HepG2 (cell line): ENCODE results near the gene CBX2. TPM values are rescaled to one million over a fixed set of nuclear protein-coding genes. Genes with fewer than 3 reads are reported as not detected.
A peak's percentile ranks its signal among the peaks of the same experiment; 100 is the strongest.

Experiments
- NR1H2 ChIP-seq: sonication (generic); formaldehyde crosslinking; IDR thresholded peaks from 2 replicates; pipeline ENCODE4 v1.8.1; 2022; ENCODE audit warnings: low read depth, missing genetic modification reagents, borderline replicate concordance
- RBM22 ChIP-seq: fragments of 200-400 bp; formaldehyde crosslinking; optimal IDR thresholded peaks from 2 replicates; pipeline ENCODE3; 2017; ENCODE audit warnings: mild to moderate bottlenecking, low read length, moderate library complexity
- RXRA ChIP-seq: sonication (generic); formaldehyde crosslinking; IDR thresholded peaks from 2 replicates; pipeline ENCODE4 v1.5.1; 2020; ENCODE audit warnings: missing genetic modification reagents
- ZFX ChIP-seq: sonication (generic); formaldehyde crosslinking; IDR thresholded peaks from 2 replicates; pipeline ENCODE4 v1.4.0; 2020; ENCODE audit warnings: mild to moderate bottlenecking, low read depth, missing genetic modification reagents, moderate library complexity
- ZNF468 ChIP-seq: sonication (generic); formaldehyde crosslinking; IDR thresholded peaks from 2 replicates; pipeline ENCODE4 v1.8.0; 2022; ENCODE audit warnings: mild to moderate bottlenecking, moderate library complexity, missing genetic modification reagents
- ZNF550 ChIP-seq: sonication (generic); formaldehyde crosslinking; IDR thresholded peaks from 2 replicates; pipeline ENCODE4 v1.4.0; 2020; ENCODE audit warnings: mild to moderate bottlenecking, missing genetic modification reagents, borderline replicate concordance
- ZSCAN29 ChIP-seq: sonication (generic); formaldehyde crosslinking; conservative IDR thresholded peaks from 2 replicates; pipeline ENCODE4 v1.4.0; 2020; ENCODE audit warnings: mild to moderate bottlenecking, missing genetic modification reagents
- polyA plus RNA-seq, 8 experiments: library from polyadenylated mRNA; depleted of rRNA in 3 of 8; stranded (reverse) in 7 of 8; unstranded in 1 of 8; fragments of >200 nt; fragmentation: Illumina TruSeq in 4 of 8; extraction: Trizol in 4 of 8; gene quantifications; 2 replicates each; pipeline versions ENCODE4 v1.2.1 to v1.2.3, GENCODE V29; 2011 to 2016; ENCODE audit warnings: low read depth in 4 of 8, missing spikeins in 1 of 8, mixed read lengths in 1 of 8; ENCODE audit not compliant: insufficient read depth in 1 of 8
- total RNA-seq, 5 experiments: library from RNA; depleted of rRNA; stranded (reverse); fragments of >200 nt; fragmentation: Illumina TruSeq; extraction: Trizol; gene quantifications; 2 replicates each; pipeline ENCODE4 v1.2.3, GENCODE V29; 2016; ENCODE audit warnings: low read depth in 1 of 5
- TF ChIP-seq, protein P1 (sequence below): sonication (generic); formaldehyde crosslinking; IDR thresholded peaks from 2 replicates; pipeline ENCODE4 v1.5.0; 2020; ENCODE audit warnings: mild to moderate bottlenecking, missing genetic modification reagents, borderline replicate concordance
- TF ChIP-seq, protein P2 (sequence below): sonication (generic); formaldehyde crosslinking; IDR thresholded peaks from 2 replicates; pipeline ENCODE4 v1.4.0; 2020; ENCODE audit warnings: missing genetic modification reagents
- TF ChIP-seq, protein P3 (sequence below): sonication (generic); formaldehyde crosslinking; conservative IDR thresholded peaks from 2 replicates; pipeline ENCODE4 v1.8.0; 2022; ENCODE audit warnings: low read depth, missing genetic modification reagents
- TF ChIP-seq, protein P4 (sequence below): sonication (generic); formaldehyde crosslinking; IDR thresholded peaks from 2 replicates; pipeline ENCODE4 v1.8.0; 2022; ENCODE audit warnings: missing genetic modification reagents, mild to moderate bottlenecking, borderline replicate concordance
- TF ChIP-seq, protein P5 (sequence below): sonication (generic); formaldehyde crosslinking; IDR thresholded peaks from 2 replicates; pipeline ENCODE4 v1.4.0; 2020; ENCODE audit warnings: missing genetic modification reagents
- TF ChIP-seq, protein P6 (sequence below): sonication (generic); formaldehyde crosslinking; IDR thresholded peaks from 2 replicates; pipeline ENCODE4 v1.5.1; 2020; ENCODE audit warnings: mild to moderate bottlenecking, missing genetic modification reagents, moderate library complexity

CBX2 gene
- total and polyA plus RNA-seq, 2 of the 13 experiments (the other 11 are each of a cell fraction or from before 2014, with no cell fraction given), result 14.5 to 31.1 TPM

DNA sequence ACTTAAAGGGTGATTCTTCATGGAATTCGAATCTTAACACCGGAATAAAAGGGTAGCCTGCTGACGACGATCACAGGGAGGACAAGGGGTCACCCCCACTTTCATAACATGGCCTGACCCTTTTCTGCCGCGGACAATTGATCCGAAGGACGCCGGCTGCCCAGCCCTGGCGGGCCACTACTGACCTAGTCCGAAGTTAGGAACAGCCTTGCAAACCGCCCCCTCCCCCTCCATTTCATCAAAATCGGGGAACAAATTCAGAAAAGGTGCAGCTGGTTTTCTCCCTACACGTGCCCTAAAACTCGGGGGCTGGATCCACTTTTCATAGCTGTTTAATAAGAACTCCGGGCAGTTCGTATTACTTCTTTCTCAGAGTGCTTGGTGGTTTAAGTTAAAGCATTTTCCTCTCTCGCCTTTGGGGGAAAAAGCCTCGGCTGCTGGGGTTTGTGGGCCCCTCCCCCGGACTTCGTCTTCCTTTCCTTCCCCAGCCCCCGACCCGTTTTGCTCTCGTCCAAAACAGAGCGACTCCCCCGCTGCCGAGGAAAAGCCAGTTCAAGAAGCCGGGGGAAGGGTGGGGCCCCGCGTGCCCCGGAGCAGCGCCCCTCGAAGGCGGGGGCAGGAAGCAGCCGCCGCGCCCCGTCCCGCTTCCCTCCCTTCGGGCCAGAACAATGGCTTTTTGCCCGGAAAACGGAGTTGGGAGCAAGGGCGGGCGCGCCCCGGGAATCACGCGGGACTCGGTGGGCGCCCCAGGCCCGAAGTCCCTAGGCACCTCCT, 641 bp upstream of the CBX2 start (continued):
- TF ChIP-seq, protein P1, sequence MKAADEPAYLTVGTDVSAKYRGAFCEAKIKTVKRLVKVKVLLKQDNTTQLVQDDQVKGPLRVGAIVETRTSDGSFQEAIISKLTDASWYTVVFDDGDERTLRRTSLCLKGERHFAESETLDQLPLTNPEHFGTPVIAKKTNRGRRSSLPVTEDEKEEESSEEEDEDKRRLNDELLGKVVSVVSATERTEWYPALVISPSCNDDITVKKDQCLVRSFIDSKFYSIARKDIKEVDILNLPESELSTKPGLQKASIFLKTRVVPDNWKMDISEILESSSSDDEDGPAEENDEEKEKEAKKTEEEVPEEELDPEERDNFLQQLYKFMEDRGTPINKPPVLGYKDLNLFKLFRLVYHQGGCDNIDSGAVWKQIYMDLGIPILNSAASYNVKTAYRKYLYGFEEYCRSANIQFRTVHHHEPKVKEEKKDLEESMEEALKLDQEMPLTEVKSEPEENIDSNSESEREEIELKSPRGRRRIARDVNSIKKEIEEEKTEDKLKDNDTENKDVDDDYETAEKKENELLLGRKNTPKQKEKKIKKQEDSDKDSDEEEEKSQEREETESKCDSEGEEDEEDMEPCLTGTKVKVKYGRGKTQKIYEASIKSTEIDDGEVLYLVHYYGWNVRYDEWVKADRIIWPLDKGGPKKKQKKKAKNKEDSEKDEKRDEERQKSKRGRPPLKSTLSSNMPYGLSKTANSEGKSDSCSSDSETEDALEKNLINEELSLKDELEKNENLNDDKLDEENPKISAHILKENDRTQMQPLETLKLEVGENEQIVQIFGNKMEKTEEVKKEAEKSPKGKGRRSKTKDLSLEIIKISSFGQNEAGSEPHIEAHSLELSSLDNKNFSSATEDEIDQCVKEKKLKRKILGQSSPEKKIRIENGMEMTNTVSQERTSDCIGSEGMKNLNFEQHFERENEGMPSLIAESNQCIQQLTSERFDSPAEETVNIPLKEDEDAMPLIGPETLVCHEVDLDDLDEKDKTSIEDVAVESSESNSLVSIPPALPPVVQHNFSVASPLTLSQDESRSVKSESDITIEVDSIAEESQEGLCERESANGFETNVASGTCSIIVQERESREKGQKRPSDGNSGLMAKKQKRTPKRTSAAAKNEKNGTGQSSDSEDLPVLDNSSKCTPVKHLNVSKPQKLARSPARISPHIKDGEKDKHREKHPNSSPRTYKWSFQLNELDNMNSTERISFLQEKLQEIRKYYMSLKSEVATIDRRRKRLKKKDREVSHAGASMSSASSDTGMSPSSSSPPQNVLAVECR (CRISPR knock-in tag), result peak; percentile 36; the same call in 1 of the 2 replicates
- TF ChIP-seq RXRA (peak; percentile 32; the same call in 1 of the 2 replicates), ZNF468 (CRISPR knock-in tag) (no peak), RBM22 (no peak), ZSCAN29 (CRISPR knock-in tag) (no peak; the same call in none of the 2 replicates), ZFX (peak; percentile 27; the same call in 1 of the 2 replicates), ZNF550 (no peak), NR1H2 (CRISPR knock-in tag) (no peak)
- TF ChIP-seq, protein P2, sequence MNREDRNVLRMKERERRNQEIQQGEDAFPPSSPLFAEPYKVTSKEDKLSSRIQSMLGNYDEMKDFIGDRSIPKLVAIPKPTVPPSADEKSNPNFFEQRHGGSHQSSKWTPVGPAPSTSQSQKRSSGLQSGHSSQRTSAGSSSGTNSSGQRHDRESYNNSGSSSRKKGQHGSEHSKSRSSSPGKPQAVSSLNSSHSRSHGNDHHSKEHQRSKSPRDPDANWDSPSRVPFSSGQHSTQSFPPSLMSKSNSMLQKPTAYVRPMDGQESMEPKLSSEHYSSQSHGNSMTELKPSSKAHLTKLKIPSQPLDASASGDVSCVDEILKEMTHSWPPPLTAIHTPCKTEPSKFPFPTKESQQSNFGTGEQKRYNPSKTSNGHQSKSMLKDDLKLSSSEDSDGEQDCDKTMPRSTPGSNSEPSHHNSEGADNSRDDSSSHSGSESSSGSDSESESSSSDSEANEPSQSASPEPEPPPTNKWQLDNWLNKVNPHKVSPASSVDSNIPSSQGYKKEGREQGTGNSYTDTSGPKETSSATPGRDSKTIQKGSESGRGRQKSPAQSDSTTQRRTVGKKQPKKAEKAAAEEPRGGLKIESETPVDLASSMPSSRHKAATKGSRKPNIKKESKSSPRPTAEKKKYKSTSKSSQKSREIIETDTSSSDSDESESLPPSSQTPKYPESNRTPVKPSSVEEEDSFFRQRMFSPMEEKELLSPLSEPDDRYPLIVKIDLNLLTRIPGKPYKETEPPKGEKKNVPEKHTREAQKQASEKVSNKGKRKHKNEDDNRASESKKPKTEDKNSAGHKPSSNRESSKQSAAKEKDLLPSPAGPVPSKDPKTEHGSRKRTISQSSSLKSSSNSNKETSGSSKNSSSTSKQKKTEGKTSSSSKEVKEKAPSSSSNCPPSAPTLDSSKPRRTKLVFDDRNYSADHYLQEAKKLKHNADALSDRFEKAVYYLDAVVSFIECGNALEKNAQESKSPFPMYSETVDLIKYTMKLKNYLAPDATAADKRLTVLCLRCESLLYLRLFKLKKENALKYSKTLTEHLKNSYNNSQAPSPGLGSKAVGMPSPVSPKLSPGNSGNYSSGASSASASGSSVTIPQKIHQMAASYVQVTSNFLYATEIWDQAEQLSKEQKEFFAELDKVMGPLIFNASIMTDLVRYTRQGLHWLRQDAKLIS (CRISPR knock-in tag), result no peak
- TF ChIP-seq, protein P3, sequence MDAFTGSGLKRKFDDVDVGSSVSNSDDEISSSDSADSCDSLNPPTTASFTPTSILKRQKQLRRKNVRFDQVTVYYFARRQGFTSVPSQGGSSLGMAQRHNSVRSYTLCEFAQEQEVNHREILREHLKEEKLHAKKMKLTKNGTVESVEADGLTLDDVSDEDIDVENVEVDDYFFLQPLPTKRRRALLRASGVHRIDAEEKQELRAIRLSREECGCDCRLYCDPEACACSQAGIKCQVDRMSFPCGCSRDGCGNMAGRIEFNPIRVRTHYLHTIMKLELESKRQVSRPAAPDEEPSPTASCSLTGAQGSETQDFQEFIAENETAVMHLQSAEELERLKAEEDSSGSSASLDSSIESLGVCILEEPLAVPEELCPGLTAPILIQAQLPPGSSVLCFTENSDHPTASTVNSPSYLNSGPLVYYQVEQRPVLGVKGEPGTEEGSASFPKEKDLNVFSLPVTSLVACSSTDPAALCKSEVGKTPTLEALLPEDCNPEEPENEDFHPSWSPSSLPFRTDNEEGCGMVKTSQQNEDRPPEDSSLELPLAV (CRISPR knock-in tag), result no peak
- TF ChIP-seq, protein P4, sequence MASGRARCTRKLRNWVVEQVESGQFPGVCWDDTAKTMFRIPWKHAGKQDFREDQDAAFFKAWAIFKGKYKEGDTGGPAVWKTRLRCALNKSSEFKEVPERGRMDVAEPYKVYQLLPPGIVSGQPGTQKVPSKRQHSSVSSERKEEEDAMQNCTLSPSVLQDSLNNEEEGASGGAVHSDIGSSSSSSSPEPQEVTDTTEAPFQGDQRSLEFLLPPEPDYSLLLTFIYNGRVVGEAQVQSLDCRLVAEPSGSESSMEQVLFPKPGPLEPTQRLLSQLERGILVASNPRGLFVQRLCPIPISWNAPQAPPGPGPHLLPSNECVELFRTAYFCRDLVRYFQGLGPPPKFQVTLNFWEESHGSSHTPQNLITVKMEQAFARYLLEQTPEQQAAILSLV (CRISPR knock-in tag), result no peak
- TF ChIP-seq, protein P5, sequence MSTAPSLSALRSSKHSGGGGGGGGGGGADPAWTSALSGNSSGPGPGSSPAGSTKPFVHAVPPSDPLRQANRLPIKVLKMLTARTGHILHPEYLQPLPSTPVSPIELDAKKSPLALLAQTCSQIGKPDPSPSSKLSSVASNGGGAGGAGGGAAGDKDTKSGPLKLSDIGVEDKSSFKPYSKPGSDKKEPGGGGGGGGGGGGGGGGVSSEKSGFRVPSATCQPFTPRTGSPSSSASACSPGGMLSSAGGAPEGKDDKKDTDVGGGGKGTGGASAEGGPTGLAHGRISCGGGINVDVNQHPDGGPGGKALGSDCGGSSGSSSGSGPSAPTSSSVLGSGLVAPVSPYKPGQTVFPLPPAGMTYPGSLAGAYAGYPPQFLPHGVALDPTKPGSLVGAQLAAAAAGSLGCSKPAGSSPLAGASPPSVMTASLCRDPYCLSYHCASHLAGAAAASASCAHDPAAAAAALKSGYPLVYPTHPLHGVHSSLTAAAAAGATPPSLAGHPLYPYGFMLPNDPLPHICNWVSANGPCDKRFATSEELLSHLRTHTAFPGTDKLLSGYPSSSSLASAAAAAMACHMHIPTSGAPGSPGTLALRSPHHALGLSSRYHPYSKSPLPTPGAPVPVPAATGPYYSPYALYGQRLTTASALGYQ, result no peak
- TF ChIP-seq, protein P6, sequence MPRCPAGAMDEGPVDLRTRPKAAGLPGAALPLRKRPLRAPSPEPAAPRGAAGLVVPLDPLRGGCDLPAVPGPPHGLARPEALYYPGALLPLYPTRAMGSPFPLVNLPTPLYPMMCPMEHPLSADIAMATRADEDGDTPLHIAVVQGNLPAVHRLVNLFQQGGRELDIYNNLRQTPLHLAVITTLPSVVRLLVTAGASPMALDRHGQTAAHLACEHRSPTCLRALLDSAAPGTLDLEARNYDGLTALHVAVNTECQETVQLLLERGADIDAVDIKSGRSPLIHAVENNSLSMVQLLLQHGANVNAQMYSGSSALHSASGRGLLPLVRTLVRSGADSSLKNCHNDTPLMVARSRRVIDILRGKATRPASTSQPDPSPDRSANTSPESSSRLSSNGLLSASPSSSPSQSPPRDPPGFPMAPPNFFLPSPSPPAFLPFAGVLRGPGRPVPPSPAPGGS (CRISPR knock-in tag), result no peak
